Measurements from ENCODE around the gene ZNF23.
A peak's percentile ranks its signal among the peaks of the same experiment; 100 is the strongest.

Gene ZNF23

DNA sequence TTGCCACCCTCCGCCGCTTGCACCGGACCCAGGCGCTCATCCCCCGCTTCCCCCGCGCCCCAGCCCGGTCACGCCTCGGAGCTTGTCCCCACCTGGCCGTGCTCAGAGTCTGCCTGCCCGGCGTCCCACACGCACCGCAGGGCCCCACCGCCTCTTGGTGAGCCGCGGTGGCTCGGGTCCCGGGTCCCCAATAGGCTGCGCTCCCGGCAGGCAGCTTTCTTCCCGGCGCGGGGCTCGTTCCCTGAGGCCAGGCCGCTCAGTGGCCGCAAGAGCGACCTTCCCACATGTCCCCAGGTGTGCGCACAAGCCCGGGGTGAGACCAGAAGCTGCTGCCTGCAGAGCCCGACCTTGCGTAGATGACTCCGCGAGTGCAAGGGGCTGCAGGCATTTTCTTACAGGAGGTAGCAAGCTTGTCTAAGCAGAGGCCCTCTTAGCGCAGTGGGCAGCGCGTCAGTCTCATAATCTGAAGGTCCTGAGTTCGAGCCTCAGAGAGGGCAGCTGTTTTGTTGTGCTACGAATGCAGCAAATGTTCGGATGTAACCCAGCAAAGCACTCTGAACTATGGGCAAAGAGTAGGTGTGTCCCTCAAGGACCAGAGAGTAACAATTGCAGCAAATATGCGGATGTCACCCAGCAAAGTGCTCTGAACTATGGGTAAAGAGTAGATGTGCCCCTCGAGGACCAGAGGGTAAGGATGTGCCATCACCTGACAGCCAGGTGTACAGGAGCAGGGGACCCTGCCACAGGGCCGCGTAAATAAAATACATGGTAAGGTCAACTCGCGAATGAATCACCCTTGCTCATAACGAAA, 35.8 kb downstream of the ZNF23 start:
- DNase-seq, result peak; percentile 60

DNA sequence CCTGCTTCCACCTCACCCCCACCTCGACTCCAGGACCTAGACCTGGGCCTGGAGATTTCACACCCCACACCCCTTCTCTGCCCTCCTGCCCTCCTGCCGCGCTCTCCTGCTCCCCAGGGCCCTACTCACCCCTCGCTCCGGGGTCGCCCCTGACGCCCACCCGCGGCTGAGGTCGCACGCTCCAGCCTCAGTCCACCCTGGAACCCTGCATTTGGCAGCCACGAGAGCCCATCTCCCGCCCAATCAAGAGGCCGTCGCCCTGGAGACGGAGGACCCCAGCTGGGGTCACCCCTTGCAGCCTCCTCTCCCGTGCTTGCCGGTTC, 36.3 kb downstream of the ZNF23 start:
- DNase-seq, result no peak

DNA sequence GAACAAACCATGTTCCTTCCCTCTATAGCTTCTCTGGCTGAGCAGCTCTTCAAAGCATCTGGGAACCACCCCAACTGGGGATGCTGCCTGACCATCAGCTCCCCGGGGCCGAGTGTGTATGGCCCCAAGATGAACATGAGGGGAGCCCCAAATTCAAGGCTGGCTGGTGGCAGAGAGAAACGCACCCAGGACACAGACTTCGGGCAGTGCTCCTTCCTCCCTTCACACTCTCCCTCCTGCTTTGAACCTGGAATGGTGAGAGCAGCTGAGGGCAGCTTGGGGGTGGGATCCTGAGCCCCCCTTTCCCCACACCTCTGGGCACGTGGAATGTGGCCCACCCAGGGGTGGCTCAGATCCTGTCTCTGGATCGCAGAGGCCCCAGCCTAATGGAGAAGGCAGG, 37.4 kb downstream of the ZNF23 start:
- DNase-seq, result no peak

DNA sequence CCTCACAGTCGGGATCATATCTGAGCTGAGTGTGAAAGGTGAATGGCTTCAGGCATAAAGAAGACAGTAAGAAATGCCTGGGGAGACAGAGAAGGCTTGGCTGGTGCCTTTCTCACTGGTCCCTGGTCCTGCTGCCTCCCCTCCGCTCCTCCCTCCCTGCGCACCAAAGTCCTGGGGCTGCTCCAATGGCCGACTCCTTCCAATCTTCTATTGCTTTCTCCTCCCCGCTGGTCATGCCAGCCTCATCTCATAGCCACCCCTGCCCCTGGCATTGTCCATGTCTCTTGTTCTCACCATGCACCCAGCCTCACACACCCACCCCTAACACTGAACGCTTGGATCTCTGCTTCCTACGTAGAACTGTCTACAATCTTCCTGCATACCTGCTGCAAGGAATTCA, 38.2 kb downstream of the ZNF23 start:
- no peak for DNase-seq

DNA sequence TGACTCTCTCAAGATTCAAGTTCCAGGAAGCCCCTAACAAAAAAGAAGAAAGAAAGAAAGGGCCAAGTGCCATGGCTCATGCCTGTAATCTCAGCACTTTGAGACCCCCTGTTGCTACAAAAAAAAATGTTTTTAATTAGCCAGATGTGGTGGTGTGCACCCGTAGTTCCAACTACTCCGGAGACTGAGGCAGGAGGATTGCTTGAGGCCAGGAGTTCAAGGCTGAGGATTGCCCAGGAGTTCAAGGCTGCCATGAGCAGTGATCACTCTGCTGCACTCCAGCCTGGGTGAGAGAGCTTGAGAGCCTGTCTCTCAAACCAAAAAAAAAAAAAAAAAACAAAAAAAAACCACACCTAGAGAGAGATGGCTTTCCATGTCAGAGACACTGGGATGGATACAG, 39.0 kb downstream of the ZNF23 start:
- DNase-seq, result no peak

DNA sequence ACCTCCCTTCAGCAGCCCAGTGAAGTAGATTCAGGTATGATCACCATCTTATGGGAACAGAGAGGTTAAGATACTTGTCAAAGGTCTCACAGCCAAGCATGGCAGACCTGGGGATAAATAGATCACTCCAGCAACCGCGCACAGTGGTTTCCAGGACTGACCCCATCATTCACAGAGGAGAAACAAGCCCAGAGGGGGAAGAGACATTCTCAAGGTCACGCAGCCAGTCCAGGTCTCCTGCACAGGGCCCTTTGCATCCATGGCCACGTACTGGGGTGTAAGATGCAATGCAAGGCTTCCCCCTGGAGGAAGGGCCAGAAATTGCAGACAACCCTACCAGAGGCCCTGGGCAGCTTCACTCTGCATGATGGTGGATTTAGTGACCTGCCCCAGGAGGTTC, 40.1 kb downstream of the ZNF23 start:
- no peak for DNase-seq

DNA sequence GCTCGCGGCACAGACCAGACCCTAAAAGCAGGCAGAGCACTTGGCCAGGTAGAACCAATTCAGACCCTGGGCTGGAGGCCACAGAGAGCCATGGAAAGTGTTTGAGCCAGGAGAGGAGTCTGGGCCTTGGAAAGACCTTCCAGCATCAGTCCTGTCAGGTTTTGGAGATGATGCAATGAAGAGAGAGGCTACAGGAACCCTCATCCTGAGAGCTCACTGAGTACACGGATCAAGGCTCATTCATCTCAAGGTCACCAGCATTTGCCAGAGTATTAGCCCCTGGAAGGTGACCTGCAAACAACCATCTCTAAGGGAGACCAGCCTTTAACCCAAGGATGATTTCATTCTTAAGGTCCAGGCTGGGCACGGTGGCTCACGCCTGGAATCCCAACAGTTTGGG, 48.0 kb downstream of the ZNF23 start:
- no peak for DNase-seq

DNA sequence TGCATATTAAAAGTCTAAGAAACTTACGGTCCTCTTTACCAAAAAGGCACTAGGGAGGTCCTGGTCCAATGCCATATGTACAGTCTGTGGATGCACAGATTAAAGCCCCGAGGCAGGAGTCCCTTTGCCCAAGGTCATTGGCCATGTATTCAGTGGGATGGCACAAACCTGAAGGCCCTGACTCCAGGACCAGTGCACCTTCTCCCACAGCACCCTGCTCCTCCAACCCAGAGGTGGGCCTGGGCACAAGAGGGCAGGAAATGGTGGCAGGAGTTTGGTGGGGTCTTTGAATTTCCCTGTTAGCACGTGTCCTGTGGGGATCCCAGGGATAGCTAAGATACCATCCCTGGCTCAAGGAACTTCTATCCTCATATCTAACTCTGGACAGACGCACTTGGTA, 48.7 kb downstream of the ZNF23 start:
- no peak for DNase-seq

DNA sequence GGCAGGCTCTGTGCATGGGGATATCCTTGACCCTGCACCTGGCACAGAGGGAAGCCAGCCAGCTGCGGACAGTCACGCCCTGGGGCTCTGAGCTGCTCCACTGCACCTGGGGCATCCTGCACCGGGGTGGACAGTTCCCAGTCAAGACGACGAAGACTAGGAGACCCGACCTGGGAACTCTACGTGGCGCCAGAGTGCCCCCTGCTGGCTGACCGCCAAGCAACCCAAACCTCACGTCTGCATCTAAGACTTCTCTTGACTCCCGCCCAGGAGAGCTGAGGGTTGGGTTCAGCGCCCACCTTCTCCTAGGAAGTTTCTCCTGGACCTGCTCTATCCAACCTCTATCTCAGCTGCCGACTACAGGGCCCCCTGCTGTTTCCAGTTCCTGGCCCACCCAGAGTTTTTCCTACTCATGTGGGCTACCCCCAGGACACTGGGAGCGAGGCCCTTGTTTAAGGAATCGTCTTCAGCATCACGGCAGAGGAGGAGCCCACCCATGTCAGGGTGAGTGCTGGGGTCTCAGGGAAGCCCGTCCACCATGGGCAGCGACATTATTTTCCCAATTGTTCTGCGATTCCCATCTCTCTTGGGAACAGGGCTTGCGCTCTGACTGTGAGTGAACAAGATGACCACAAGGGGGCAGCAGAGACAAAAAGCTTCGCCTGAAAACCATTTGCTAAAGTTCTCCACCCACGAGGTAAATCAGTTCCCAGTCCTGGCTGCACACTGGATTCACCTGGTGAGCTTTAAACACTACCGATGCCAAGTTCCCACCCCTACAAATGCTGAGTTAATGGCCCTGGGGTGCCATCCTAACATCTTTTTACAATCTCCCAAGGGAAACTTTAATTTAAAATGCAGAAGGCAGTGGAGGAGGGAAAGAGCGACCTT, 49.5 kb downstream of the ZNF23 start:
- peak; percentile 63 for DNase-seq

DNA sequence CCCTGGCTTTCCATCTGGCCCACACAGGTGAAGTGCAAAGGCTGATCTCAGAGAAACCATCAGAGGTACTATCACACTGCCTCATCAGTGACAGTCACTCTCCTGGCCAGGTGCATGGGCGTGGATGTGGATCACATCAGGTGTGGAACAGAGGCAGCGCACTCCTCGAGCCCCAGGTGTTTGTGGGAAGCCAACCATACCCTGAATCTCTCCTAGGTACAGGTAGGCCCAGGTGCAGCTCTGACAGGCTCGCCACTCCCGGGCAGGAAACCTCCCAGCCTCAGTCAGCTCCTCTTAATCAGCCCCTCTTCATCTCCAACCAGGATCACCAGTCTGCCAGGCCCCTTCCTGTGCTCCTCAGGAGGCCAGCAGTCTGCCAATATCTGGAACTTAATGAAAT, 51.9 kb downstream of the ZNF23 start:
- no peak for DNase-seq

DNA sequence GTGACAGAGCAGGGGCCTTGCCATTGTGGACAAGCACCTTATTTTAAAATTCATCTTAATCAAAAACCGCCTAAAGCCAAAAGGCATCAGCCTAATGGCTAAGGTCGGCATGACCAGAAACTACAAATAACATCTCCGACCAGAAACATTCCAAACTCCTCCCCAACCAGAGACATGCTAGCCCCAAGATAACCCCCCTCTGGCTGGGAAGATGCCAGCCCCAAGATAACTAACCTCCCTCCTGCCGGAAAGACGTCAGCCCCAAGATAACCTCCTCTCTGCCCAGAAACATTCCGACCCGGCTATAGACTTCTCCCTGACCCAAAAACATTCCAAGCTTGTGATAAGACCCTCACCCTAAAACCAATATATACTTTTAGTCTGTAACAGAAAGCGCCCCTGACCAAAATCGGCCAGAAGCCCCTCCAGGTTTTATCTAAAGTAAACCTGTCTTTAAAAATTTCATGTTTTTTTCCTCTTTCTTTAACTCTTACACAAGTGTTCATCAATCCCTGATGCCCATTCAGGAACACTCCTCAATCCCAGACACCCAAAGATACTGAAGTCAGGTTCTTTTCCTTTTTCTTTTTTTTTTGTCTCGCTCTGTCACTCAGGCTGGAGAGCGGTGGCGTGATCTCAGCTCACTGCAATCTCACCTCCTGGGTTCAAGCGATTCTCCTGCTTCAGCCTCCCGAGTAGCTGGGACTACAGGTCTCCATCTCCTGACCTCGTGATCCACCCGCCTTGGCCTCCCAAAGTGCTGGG, 52.9 kb downstream of the ZNF23 start:
- no peak for DNase-seq

DNA sequence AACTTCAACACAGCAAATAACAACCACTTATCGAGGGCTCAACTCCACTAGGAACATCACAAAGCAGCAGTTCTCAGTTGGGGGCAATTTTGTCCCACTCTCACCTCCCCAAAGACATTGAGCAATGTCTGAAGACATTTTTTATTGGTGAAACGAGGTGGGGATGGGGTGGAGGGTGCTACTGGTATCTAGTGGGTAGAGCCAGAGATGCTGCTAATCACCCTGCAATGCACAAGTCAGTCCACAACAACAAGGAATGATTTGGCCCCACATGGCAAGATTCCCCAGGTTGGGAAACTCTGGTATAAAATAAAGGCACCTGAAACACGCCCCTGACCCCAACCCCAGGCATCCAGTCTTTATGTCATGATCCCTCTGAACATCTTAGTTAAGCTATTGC, 53.5 kb downstream of the ZNF23 start:
- DNase-seq, result no peak

DNA sequence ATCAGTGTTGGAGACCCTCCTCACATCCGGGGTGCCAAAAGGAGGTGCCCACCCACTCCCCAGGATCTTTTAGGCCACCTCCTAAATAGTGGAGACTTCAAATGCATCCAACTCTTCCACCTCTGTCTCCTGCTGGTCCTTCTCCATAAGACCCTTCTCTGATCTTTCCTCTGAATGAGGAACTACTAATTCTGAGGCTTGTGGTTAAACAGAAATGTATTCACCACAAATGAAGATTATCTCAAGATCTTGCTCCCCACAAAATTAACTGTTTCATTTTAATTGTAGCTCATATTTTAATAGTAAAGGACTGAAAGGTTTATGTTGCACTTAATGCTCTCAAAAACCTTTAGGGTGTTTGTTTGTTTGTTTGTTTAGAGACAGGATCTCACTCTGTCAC, 54.3 kb downstream of the ZNF23 start:
- no peak for DNase-seq

DNA sequence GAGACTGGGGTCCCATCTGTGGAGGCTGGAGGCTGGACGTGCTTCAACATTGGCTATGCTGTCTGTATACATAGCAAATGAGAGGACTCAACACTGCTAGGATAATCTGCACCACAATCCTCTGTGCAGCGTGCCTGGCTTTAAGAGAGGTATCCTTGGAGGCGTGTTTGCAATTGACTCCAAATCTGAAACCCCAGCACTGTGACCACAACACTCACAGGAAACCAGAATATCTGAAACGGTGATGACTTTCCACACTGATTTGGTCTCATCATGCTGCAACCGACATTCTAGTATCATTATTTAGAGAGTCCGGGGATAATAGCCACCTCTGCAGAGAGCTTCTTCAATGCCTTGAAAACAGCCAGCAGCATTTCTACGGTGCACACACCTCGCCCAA, 55.3 kb downstream of the ZNF23 start:
- DNase-seq, result no peak

DNA sequence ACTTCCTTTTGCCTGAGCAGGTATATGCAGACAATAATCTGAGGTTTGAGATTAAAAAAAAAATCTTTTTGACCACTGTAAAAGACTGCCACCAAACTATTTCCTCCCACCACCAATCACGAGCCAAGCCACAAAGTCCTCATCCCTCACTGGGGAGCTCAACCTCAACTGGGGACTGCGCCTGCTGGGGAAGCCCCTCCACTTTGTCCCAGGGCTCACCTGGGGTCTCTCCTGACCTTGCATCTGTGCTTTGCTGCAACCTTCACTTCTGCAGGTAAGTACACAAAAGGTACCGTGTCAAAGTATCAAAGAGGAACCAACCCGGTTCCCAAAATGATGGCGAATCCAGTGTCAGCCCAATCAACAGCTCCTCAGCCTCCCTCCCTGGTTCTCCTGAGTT, 55.7 kb downstream of the ZNF23 start:
- no peak for DNase-seq

DNA sequence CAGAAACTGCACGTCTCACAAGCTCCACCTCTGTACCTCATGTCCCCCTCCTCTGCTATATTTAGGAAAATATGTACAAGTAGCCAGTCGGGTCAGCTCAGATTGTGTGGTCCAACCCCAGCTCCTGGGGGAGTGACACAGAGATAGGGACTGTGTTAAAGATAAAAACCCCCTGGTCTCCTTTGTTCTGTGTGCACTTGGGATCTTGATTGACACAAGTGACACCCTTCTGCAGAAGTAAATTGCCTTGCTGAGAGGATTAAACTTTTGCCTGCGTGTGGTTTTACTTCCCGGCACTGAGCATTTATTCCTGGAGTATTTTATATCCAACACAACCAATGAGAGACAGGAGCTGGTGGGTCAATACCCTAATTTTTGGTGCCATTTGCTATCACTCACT, 57.7 kb downstream of the ZNF23 start:
- DNase-seq, result no peak

DNA sequence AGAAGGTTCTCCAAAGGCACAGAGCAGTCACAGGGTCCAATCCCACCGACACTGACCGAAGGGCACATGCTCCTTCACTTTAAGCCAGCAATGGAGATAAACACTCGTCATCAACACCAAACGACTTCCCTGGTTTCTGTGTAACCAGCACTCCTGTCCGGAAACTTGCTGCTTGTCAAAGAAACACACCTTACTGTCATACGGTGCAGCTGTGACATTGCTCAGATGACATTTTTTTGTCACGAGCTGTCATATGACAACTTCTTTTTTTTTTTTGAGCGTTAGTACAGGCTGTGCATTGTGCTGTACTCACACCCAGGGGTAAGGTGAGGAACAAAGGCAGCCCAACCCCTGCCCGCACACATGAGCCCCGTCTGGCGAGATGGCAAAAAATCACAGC, 59.4 kb downstream of the ZNF23 start:
- no peak for DNase-seq

DNA sequence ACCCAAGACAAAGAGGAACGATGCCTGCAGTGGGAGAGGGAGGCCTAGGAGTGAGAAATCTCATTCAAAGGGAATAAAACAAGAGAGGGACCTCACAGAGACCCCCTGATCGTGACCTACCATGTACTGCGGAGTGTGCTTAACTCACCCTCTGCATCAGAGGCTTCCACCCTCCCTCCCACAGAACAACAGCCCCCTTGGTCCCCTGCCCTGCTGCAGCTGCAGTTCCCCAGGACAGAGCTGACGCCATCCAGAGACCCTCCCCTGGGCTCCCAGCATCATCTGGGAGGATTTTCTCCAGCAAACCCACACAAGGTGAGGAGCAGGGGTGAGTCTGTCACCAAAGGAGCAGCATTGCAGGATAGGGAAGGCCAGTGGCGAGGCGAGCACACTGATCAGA, 60.0 kb downstream of the ZNF23 start:
- DNase-seq, result no peak

DNA sequence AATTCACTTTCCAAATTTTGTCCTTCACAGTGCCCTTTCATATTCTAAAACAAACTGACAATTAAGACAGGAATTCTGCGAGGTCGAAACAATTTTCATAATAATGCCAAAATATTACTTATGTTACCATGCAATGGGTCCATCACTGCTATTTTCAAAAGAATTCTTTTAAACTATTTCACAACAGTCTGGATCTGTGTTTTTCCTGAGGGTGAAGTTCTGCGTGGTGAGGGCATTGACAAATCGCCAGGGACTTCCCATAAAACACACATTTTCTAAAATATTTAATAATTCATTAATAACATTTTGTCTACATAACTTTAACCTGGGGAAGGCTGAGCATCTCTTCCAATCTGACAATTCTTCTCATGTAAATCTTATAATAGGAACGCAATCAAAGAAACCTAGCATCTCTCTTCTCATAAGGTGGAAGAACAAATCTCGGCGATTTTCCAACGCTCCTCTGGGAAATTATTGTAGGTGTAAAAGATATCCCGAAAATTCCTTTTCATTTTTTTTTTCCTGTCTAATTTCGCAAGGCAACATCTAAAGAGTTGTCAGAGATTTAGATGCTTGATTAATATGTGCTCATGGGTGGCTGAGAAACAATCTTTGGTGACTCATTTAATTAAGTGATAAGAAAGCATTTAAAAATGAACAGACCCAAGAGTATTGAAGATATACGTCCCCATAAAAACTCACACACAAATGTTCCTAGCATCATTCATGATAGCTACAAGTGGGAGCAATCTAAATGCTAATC, 62.1 kb downstream of the ZNF23 start:
- no peak for DNase-seq
